COR-L47 (cell line): ENCODE data around the gene PRR22.
A peak's percentile ranks its signal among the peaks of the same experiment; 100 is the strongest.
"Not testable (repeated sequence)": the region's sequence is repeated elsewhere in the genome, so short reads cannot be mapped to it uniquely, and the experiment has no call there.

Experiments
- DNase-seq: peaks from one replicate; lab custom pipeline; 2025; lab: John Stamatoyannopoulos, UW

Gene PRR22

GRCh38 chr19:5749505-5749904, 35.0 kb downstream of the PRR22 start:
- DNase-seq = no peak

- DNase-seq = peak; percentile 55
Measured at GRCh38 chr19:5748920-5749319, 35.6 kb downstream of the PRR22 start.

- not testable (repeated sequence) for DNase-seq
Measured at GRCh38 chr19:5744999-5745398, 39.5 kb downstream of the PRR22 start.

- no peak for DNase-seq
Measured at GRCh38 chr19:5743630-5744029, 40.9 kb downstream of the PRR22 start.

GRCh38 chr19:5742051-5742450, 42.5 kb downstream of the PRR22 start:
- no peak for DNase-seq

- DNase-seq = no peak
Measured at GRCh38 chr19:5738423-5738822, 46.1 kb downstream of the PRR22 start.

- not testable (repeated sequence) for DNase-seq
Measured at GRCh38 chr19:5733172-5733571, 51.4 kb downstream of the PRR22 start.
